ENCODE measurements around the gene DNLZ. TPM values are rescaled to one million over a fixed set of nuclear protein-coding genes. Genes with fewer than 3 reads are reported as not detected.

Gene DNLZ
- total RNA-seq, 1 experiment from 2014 or later, result 36.6 TPM

DNA sequence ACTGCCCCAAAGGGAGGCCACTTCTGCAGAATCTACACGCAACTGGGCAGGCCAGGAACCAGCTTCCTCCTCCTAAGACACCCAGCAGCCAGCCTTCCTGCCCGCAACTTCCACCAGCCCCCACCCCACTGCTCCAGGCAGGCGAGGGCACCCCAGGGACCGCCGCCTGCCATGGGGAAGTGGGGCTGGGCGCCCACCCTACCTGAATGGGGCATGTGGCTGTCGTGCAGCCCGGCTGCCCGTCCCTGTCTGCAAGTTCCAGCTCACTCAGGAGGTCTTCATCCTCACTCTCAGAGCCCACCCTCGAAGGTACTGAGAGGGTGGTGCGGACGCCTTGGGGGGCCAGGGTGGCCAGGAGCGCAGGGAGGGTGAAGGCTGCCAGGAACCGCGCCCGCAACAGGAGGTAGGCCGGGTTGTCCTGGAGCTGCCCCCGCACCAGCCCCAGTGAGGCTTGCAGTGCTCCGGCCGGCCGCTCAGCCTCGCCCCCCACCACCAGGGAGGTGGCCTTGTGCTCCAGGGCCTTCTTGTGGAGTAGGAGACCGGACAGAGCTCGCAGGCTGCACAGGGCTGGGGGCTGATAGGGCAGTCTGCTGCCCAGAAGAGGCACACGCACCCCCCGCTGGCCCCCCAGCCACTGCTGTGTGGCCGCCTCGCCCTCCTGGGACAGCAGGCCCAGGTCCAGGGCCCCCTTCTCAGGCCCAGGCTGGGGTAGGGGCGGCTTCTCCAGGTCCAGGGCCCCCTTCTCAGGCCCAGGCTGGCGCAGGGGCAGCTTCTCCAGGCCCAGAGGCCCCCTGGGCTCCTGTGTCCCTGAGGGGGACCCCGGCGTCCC lies 14.0 kb upstream of the DNLZ start:
- no peak for DNase-seq (ENCODE audit: low read depth)

GRCh38 chr9:136376457-136376856 lies 12.9 kb upstream of the DNLZ start:
- DNase-seq (ENCODE audit: low read depth), result no peak

GRCh38 chr9:136375096-136375495 lies 11.6 kb upstream of the DNLZ start:
- DNase-seq (ENCODE audit: low read depth), result no peak

DNA sequence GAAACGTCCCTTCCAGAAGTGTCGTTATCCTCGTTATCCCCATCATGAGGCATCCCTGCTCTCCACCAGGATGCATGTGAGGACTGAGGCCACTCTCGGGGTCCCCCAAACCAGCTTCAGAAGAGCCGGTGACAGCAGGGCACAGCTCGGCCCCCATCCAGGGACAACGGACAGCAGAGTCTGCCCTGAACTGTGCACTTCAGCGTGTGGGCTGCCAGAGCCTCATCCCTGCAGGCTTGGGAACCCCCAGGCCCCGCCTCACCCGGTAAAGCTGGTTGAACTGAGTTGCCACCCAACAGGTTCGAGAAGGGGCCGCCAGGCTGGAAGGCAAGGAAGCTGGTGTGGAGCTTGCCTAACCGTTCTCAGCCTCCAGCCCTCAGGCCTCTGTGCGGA lies 10.6 kb upstream of the DNLZ start:
- no peak for DNase-seq (ENCODE audit: low read depth)

- no peak for DNase-seq (ENCODE audit: low read depth)
These were observed 10.0 kb upstream of the DNLZ start, which contains the start of gene CARD9 for GRCh38 chr9:136373300-136374182. Gene CARD9, minus strand, starts transcription at chr9:136373669. Its CDS starts 1,591 bp downstream, at chr9:136372078.

- no peak for DNase-seq (ENCODE audit: low read depth)
These were observed 9.2 kb upstream of the DNLZ start for GRCh38 chr9:136372561-136373299.

DNA sequence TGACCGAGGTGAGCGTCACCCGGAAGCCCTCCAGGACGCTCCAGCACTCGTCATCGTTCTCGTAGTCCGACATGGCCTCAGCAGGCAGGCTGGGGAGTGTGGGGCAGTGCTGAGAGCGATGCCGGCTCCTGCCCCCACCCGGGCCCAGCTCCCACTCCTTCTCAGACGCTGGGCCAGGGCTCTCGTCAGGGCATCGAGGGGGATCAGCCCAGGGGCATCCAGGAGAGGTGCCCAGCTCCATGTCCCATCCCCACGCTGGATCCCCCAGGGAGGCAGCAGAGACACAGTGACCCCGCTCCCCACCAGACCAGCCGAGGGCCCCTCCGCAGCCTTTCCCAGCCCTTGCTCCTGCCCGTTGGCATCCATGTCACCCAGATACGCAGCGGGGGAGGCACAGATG lies 8.5 kb upstream of the DNLZ start:
- no peak for DNase-seq (ENCODE audit: low read depth)

GRCh38 chr9:136371533-136371880 lies 8.0 kb upstream of the DNLZ start:
- DNase-seq (ENCODE audit: low read depth), result no peak

DNA sequence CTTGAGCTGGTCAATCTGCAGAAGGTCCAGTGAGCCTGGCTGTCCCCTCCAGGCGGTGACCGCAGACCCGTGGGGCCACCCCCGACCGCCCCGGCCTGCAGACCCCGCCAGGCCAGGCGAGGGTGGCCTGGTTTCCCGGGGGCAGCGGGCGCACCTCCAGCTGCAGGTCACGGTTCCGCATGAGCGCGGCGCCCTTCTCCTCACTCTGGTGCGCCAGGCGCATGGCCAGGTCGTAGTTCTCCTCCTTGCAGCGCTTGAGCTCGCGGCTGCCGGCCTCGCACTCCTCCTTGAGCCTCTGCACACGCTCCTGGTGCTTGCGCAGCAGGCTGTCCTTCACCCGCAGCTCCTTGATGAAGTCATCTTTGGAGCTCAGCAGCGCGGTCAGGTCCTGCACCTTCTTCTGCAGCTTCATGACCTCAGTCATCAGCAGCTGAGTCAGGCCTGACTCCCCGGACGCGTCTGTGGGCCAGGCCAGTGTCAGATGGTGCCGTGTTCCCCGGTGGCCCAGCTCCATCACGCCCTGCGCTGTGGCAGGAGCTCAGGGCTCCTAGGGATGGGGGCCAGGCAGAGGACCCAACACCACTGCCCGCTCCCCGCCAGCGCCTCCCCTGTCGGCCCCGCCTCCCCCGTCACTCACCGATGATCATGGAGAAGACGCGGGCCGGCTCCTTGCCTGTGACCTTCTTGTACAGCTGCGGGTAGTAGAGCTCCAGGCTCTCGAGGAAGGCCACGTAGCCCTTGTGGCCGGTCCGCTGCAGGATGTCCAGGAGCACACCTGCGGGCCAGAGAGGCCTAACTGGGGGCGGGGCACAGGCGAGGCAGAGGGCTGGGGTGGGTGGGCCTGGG lies 7.4 kb upstream of the DNLZ start:
- DNase-seq (ENCODE audit: low read depth), result no peak

DNA sequence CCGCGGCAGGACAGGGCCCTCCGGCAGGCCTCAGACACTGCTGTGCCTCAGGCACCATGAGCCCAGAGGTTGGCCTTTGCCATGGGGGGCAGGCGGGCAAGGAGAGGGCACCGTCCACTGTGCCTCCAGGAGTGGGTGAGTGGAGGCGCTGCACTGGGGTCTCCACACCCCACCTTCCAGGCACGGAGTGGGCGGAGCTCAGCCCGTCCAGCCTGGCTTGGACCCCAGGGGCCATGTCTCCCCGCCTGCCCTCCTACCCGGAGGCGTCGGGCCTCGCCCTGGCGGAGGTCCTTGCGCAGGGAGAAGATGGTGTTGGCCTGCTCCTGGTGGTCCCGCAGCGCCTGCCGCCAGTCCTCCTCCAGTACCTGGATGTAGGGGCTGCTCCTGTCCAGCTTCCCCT lies 6.5 kb upstream of the DNLZ start:
- DNase-seq (ENCODE audit: low read depth), result no peak

- DNase-seq (ENCODE audit: low read depth), result no peak
These were observed 4.6 kb upstream of the DNLZ start for GRCh38 chr9:136368190-136368589.

- no peak for DNase-seq (ENCODE audit: low read depth)
These were observed 4.0 kb upstream of the DNLZ start for GRCh38 chr9:136367296-136368145.

GRCh38 chr9:136366826-136367225 lies 3.3 kb upstream of the DNLZ start:
- DNase-seq (ENCODE audit: low read depth), result no peak

GRCh38 chr9:136365775-136366222 lies 2.3 kb upstream of the DNLZ start:
- no peak for DNase-seq (ENCODE audit: low read depth)

DNA sequence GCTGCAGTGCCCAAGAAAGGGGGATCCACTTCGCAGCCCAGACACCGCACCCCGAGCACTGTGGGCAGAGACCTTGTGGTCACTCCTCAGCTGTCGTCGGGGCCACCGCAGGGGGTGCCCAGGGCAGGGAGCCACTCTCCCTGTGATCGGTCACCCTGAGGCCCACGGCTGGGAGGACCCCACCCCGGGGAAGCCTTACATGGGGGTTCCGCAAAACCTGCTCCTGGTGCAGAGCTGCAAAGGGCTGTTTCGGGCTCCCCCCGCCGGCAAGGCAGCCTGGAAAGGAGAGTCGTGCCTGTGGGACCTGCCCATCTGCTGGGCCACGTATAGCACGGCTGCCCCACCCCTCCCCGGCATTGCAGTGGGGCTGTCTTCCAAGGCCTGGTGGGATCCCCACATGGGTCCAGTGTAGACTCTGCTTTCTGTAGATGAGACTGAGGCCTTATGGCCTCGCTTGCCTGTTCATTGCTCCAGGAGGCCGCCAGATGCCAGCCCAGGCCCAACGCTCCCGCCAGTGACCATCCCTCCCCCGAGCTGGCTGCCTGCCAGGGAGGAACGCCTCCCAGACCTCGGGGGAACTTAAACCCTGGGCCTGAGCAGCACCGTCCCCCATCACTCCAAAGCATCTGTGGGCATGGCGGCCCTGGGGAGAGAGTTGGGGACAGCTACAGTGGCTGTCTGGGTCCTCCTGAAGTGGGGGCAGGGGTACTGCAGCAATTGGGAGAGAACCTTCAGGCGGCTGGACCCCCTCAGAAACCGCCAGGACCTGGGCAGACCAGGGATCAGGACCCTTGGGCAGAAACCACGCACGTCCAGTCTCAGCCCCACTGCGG lies 1.6 kb upstream of the DNLZ start:
- DNase-seq (ENCODE audit: low read depth), result no peak

GRCh38 chr9:136363949-136364748 lies 605 bp upstream of the DNLZ start:
- no peak for DNase-seq (ENCODE audit: low read depth)

DNA sequence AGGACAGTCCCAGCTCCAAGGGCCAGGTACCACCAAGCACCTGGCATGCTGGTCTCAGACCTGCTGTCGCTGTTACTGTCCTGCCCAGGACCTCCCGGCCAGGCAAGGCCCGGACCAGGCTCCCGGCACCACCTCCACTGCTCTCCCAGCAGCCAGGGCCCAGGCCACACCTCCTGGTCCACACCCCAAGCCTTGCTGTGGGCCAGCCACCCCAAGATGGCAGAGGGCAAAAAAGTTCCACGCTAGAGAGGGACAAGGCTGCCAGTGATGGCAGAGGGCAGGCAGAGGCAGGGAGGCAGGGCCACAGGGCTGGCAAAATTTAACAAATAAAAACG lies 1.1 kb downstream of the DNLZ start:
- DNase-seq (ENCODE audit: low read depth), result no peak

GRCh38 chr9:136361754-136362449 lies 1.6 kb downstream of the DNLZ start:
- DNase-seq (ENCODE audit: low read depth), result no peak
